ENCODE measurements around the gene PODNL1. TPM values are rescaled to one million over a fixed set of nuclear protein-coding genes. Genes with fewer than 3 reads are reported as not detected.

Gene PODNL1
- total RNA-seq, 4 donors from 2014 or later, result not detected

- no peak for DNase-seq (ENCODE audit: low spot score)
- ATAC-seq (ENCODE audit: low FRiP score), result no peak
- no peak for TF ChIP-seq CTCF (IDR thresholded peaks at IDR 0.05)
Measured at GRCh38 chr19:13902993-13903555, 35.1 kb downstream of the PODNL1 start.

- DNase-seq (ENCODE audit: low spot score) (no peak), ATAC-seq (ENCODE audit: low FRiP score) (no peak)
- no peak for TF ChIP-seq CTCF (IDR thresholded peaks at IDR 0.05)
Measured at GRCh38 chr19:13899912-13900584, 38.2 kb downstream of the PODNL1 start.

- DNase-seq (ENCODE audit: low spot score), result no peak
- no peak for ATAC-seq (ENCODE audit: low FRiP score)
- TF ChIP-seq CTCF (IDR thresholded peaks at IDR 0.05), result no peak
Measured at GRCh38 chr19:13899393-13899792, 38.8 kb downstream of the PODNL1 start.

GRCh38 chr19:13896227-13896626 lies 42.0 kb downstream of the PODNL1 start:
- DNase-seq (ENCODE audit: low spot score) (no peak), ATAC-seq (ENCODE audit: low FRiP score) (no peak)
- no peak for TF ChIP-seq CTCF (IDR thresholded peaks at IDR 0.05)

- DNase-seq (ENCODE audit: low spot score), result no peak
Measured at GRCh38 chr19:13894552-13894951, 43.7 kb downstream of the PODNL1 start.

GRCh38 chr19:13892870-13893269 lies 45.3 kb downstream of the PODNL1 start:
- DNase-seq (ENCODE audit: low spot score), result no peak
- no peak for TF ChIP-seq CTCF (IDR thresholded peaks at IDR 0.05)
- ATAC-seq (ENCODE audit: low FRiP score), result no peak

More at GRCh38 chr19:13894552-13894951, 43.7 kb downstream of the PODNL1 start:
- TF ChIP-seq CTCF (IDR thresholded peaks at IDR 0.05), result no peak
- ATAC-seq (ENCODE audit: low FRiP score), result no peak

GRCh38 chr19:13890136-13890535 lies 48.1 kb downstream of the PODNL1 start:
- TF ChIP-seq CTCF (IDR thresholded peaks at IDR 0.05), result no peak
- DNase-seq (ENCODE audit: low spot score), result no peak
- no peak for ATAC-seq (ENCODE audit: low FRiP score)

Data from omental fat pad (tissue), 4 donors.